ENCODE results near the gene APOLD1. TPM values are rescaled to one million over a fixed set of nuclear protein-coding genes. Genes with fewer than 3 reads are reported as not detected.

APOLD1 gene
- total and polyA plus RNA-seq, 2 of the 8 experiments (the other 6 are each of a cell fraction or from before 2014, with no cell fraction given): 0.12 to 0.71 TPM

- peaks cover 22 to 64% (median 58%) of the 10 kb centered on the region in 4 experiments for H3K36me3 ChIP-seq (ENCODE audit: control insufficient read depth in 2 of 4, insufficient read depth in 4 of 4, low read length in 3 of 4)
- no peak overlapping the region for H2BK12ac ChIP-seq (ENCODE audit: low read depth, low read length)
- no peaks in the 10 kb centered on the region for H3K27me3 ChIP-seq (replicated peaks in 1 of 4; ENCODE audit: control insufficient read depth in 3 of 4, extremely low read depth in 1 of 4, insufficient read depth in 3 of 4, low read length in 3 of 4)
- TF ChIP-seq TAF1 (IDR thresholded peaks at IDR 0.05; ENCODE audit: low read depth, low read length) (no peak), BCL11A (IDR thresholded peaks at IDR 0.05; ENCODE audit: low read depth in 2 of 2, low read length in 2 of 2) (no peak), USF2 (IDR thresholded peaks at IDR 0.05; ENCODE audit: low read length) (no peak), RAD21 (IDR thresholded peaks at IDR 0.05 in 1 of 2, conservative IDR thresholded peaks at IDR 0.05 in 1 of 2; ENCODE audit: low read depth in 2 of 2, low read length in 2 of 2) (no peak), JUN (IDR thresholded peaks at IDR 0.05; ENCODE audit: low read depth, low read length) (no peak), GABPA (IDR thresholded peaks at IDR 0.05; ENCODE audit: borderline replicate concordance, insufficient read depth, low read length) (no peak), SIX5 (IDR thresholded peaks at IDR 0.05; ENCODE audit: low read depth, low read length) (no peak), JUND (IDR thresholded peaks at IDR 0.05; ENCODE audit: low read length) (no peak), BRCA1 (IDR thresholded peaks at IDR 0.05; ENCODE audit: low read depth, low read length) (no peak), MAX (IDR thresholded peaks at IDR 0.05) (no peak), CREB1 (IDR thresholded peaks at IDR 0.05) (no peak), ASH2L (IDR thresholded peaks at IDR 0.05; ENCODE audit: low read length) (no peak), CEBPB (IDR thresholded peaks at IDR 0.05; ENCODE audit: low read depth, low read length) (no peak), KDM1A (IDR thresholded peaks at IDR 0.05; ENCODE audit: borderline replicate concordance, low read length) (no peak)
- H3K9me3 ChIP-seq (ENCODE audit: insufficient read depth in 2 of 2, low read depth in 1 of 2, low read length in 1 of 2): no peaks in the 10 kb centered on the region
- H3K27ac ChIP-seq (ENCODE audit: low read depth, low read length): no peak overlapping the region
- H3K9ac ChIP-seq (replicated peaks in 1 of 4; ENCODE audit: extremely low read depth in 1 of 4, low read depth in 3 of 4, low read length in 3 of 4): no peak overlapping the region
- H3K56ac ChIP-seq (replicated peaks; ENCODE audit: insufficient read length, low read depth, low read length): no peak overlapping the region
- H3K23ac ChIP-seq (ENCODE audit: insufficient read length): no peak overlapping the region
- H3K4me2 ChIP-seq (ENCODE audit: insufficient read depth in 1 of 2, low read depth in 2 of 2, low read length in 2 of 2): no peak overlapping the region
- H4K5ac ChIP-seq (ENCODE audit: insufficient read length, low read depth, low read length): no peak overlapping the region
- no peak overlapping the region for H3K18ac ChIP-seq (ENCODE audit: extremely low read depth, low read length)
- H2BK5ac ChIP-seq (ENCODE audit: low read depth, low read length): no peak overlapping the region
- no peak overlapping the region for H2BK120ac ChIP-seq (replicated peaks; ENCODE audit: low read depth, low read length)
- no peak overlapping the region for H2AK5ac ChIP-seq (ENCODE audit: low read depth, low read length)
- no peak overlapping the region for H2BK15ac ChIP-seq (ENCODE audit: low read length)
- no peaks in the 10 kb centered on the region; the same call in 1 of the 2 replicates for H3K79me1 ChIP-seq (ENCODE audit: low read depth, low read length)
- no peaks in the 10 kb centered on the region for H3K4me1 ChIP-seq (replicated peaks in 1 of 4; ENCODE audit: control insufficient read depth in 3 of 4, insufficient read depth in 4 of 4, low read length in 3 of 4)
- CTCF ChIA-PET (ENCODE audit: partially characterized antibody): interaction anchor here (0.6 to 1.8 kb wide), 2 partner anchors 14 to 86 kb away, joined by 3 to 6 read pairs; no protein-coding TSS in a partner anchor
- H2BK20ac ChIP-seq (ENCODE audit: low read length): no peak overlapping the region
- no peak overlapping the region for H3K4ac ChIP-seq (replicated peaks; ENCODE audit: insufficient read length, low read depth, low read length)
- peaks cover 0 to 18% of the 10 kb centered on the region in 2 experiments; a peak in 2 of 4 replicates for H3K79me2 ChIP-seq (ENCODE audit: control insufficient read depth in 1 of 2, insufficient read depth in 2 of 2, low read length in 2 of 2)
- H3K14ac ChIP-seq (ENCODE audit: insufficient read length): no peak overlapping the region
- FAIRE-seq (no peak), DNase-seq (ENCODE audit: low read depth in 1 of 2, low spot score in 2 of 2) (no peak)
- H3K23me2 ChIP-seq (ENCODE audit: low read depth, low read length): no peaks in the 10 kb centered on the region
- POLR2A ChIA-PET (ENCODE audit: partially characterized antibody): no interaction called here
- H4K8ac ChIP-seq (ENCODE audit: extremely low read depth, insufficient read depth, low read length): no peak overlapping the region
- no peak overlapping the region for H4K91ac ChIP-seq (replicated peaks; ENCODE audit: insufficient read length, low read length)
- H4K20me1 ChIP-seq (replicated peaks in 1 of 2; ENCODE audit: control insufficient read depth in 1 of 2, insufficient read depth in 2 of 2, low read length in 2 of 2): no peaks in the 10 kb centered on the region
- H3K4me3 ChIP-seq (ENCODE audit: extremely low read depth in 1 of 4, insufficient read depth in 2 of 4, low read depth in 3 of 4, low read length in 4 of 4): no peak overlapping the region
- WGBS, 2 experiments (ENCODE audit: extremely low coverage in 1 of 2, insufficient coverage in 1 of 2, insufficient read length in 1 of 2, insufficient replicate concordance in 2 of 2, low coverage in 1 of 2, low lambda C conversion rate in 2 of 2, missing lambda C conversion rate in 1 of 2): 94% methylated on average over 4 of the region's 4 CpGs; no CpG with 5 or more reads in 1 of the 2 experiments
- no peak overlapping the region for H2AFZ ChIP-seq (ENCODE audit: low read length)
These were observed 37.4 kb downstream of the APOLD1 start for GRCh38 chr12:12822886-12823285.

Data from H1 (cell line).